ENCODE measurements around the gene CPEB3. TPM values are rescaled to one million over a fixed set of nuclear protein-coding genes. Genes with fewer than 3 reads are reported as not detected.

CPEB3 gene
- total RNA-seq, 1 experiment from 2014 or later = 2.8 TPM

DNA sequence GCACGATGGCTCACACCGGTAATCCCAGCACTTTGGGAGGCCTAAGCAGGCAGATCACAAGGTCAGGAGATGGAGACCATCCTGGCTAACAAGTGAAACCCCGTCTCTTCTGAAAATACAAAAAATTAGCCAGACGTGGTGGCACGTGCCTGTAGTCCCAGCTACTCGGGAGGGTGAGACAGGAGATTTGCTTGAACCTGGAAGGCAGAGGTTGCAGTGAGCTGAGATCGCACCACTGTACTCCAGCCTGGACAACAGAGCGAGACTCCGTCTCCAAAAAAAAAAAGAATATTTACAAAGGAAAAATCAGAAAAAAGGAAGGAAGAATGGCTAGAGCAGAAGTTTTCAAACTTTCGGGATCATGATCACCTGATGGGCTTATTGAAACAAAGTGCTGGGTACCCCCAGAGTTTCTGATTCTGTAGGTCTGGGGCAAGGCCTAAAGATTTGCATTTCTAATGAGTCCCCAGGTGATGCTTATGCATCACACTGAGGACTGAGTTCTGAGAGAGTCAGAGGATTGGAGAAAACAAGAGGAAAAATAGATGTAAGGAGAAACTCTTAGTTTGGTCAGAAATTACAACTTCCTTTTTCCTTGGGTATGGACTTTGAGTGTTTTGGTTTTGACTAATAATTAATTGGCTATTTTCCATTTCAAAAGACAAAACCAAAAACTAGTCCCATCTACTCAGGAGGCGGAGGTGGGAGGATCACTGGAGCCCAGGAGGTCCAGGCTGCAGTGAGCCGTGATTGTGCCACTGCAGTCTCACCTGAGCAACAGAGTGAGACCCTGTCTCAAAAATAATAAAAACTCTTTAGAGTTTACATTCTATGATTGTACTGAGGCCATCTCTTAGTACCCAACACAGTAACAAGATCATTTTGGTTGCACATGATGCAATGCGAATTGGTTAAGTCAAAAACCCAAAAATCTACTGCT, 14.5 kb upstream of the CPEB3 start:
- H3K4me3 Mint-ChIP-seq (ENCODE audit: unreplicated experiment) = no peak overlapping the region
- H3K36me3 Mint-ChIP-seq (ENCODE audit: insufficient read depth, unreplicated experiment) = peaks cover 9% of the 10 kb centered on the region
- BruUV-seq (replicated peaks) = no TSS peak
- POLR2A ChIA-PET = interaction anchor here (1.1 to 1.8 kb wide), 3 partner anchors 9 to 15 kb away, joined by 3 to 7 read pairs (median 3); partner anchors contain the start of gene MARCHF5
- no peak for TF ChIP-seq CTCF (IDR thresholded peaks at IDR 0.05; ENCODE audit: unreplicated experiment)
- DNase-seq (ENCODE audit: unreplicated experiment) = no peak
- no peaks in the 10 kb centered on the region for H3K27me3 Mint-ChIP-seq (ENCODE audit: insufficient read depth, unreplicated experiment)
- intact Hi-C loops (cut with micrococcal nuclease) = no loop called here
- H3K27ac Mint-ChIP-seq (ENCODE audit: low read depth, unreplicated experiment) = no peak overlapping the region
- H3K4me1 Mint-ChIP-seq (ENCODE audit: insufficient read depth, unreplicated experiment) = peaks cover 15% of the 10 kb centered on the region
- CTCF ChIA-PET = interaction anchor here (0.8 kb wide), 1 partner anchor 111 kb away, joined by 3 read pairs; no protein-coding TSS in a partner anchor
- H3K9me3 Mint-ChIP-seq (ENCODE audit: unreplicated experiment) = no peaks in the 10 kb centered on the region

- no peaks in the 10 kb centered on the region for H3K9me3 Mint-ChIP-seq (ENCODE audit: unreplicated experiment)
- peaks cover 17% of the 10 kb centered on the region for H3K36me3 Mint-ChIP-seq (ENCODE audit: insufficient read depth, unreplicated experiment)
- no peak overlapping the region for H3K27ac Mint-ChIP-seq (ENCODE audit: low read depth, unreplicated experiment)
- no peak for TF ChIP-seq CTCF (IDR thresholded peaks at IDR 0.05; ENCODE audit: unreplicated experiment)
- no TSS peak for BruUV-seq (replicated peaks)
- H3K27me3 Mint-ChIP-seq (ENCODE audit: insufficient read depth, unreplicated experiment) = no peaks in the 10 kb centered on the region
- CTCF ChIA-PET = interaction anchor here (0.6 to 1.0 kb wide), 4 partner anchors 8 to 112 kb away, joined by 3 read pairs; no protein-coding TSS in a partner anchor
- POLR2A ChIA-PET = interaction anchor here (0.6 to 1.8 kb wide), 4 partner anchors 12 to 1192 kb away, joined by 3 to 7 read pairs (median 3); partner anchors contain the start of gene MARCHF5
- H3K4me3 Mint-ChIP-seq (ENCODE audit: unreplicated experiment) = no peak overlapping the region
- H3K4me1 Mint-ChIP-seq (ENCODE audit: insufficient read depth, unreplicated experiment) = peaks cover 15% of the 10 kb centered on the region
- DNase-seq (ENCODE audit: unreplicated experiment) = no peak
- intact Hi-C loops (cut with micrococcal nuclease) = no loop called here
Observed at GRCh38 chr10:92304061-92304460, 13.2 kb upstream of the CPEB3 start.

- no peaks in the 10 kb centered on the region for H3K27me3 Mint-ChIP-seq (ENCODE audit: insufficient read depth, unreplicated experiment)
- no peak for DNase-seq (ENCODE audit: unreplicated experiment)
- ChIA-PET POLR2A (interaction anchor here (0.6 to 1.5 kb wide), 3 partner anchors 11 to 253 kb away, joined by 3 to 10 read pairs (median 4); no protein-coding TSS in a partner anchor), CTCF (interaction anchor here (0.7 to 4.4 kb wide), 3 partner anchors 12 to 202 kb away, joined by 4 to 21 read pairs (median 5); partner anchors contain the start of genes CPEB3 and MARCHF5)
- no peak overlapping the region for H3K4me3 Mint-ChIP-seq (ENCODE audit: unreplicated experiment)
- no peaks in the 10 kb centered on the region for H3K9me3 Mint-ChIP-seq (ENCODE audit: unreplicated experiment)
- intact Hi-C loops (cut with micrococcal nuclease) = no loop called here
- peaks cover 15% of the 10 kb centered on the region for H3K4me1 Mint-ChIP-seq (ENCODE audit: insufficient read depth, unreplicated experiment)
- TF ChIP-seq CTCF (IDR thresholded peaks at IDR 0.05; ENCODE audit: unreplicated experiment) = no peak
- no peak overlapping the region for H3K27ac Mint-ChIP-seq (ENCODE audit: low read depth, unreplicated experiment)
- peaks cover 17% of the 10 kb centered on the region for H3K36me3 Mint-ChIP-seq (ENCODE audit: insufficient read depth, unreplicated experiment)
- BruUV-seq (replicated peaks) = no TSS peak
Observed at GRCh38 chr10:92303096-92303495, 12.2 kb upstream of the CPEB3 start.

DNA sequence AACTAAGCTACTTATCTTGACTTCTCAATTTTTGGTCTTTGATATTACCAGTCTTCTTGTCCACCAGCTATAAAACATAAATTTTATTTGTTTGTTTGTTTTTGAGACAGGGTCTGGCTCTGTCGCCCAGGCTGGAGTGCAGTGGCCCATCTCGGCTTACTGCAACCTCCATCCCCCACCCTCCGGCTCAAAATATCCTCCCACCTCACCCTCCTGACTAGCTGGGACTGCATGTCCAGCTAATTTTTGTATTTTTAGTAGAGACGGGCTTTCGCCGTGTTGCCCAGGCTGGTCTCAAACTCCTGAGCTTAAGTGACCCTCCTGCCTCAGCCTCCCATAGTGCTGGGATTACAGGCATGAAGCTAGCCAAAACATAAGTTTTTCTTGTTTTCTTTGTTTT, 7.6 kb upstream of the CPEB3 start:
- H3K9me3 Mint-ChIP-seq (ENCODE audit: unreplicated experiment) = no peaks in the 10 kb centered on the region
- CTCF ChIA-PET = interaction anchor here (0.5 to 1.0 kb wide), 5 partner anchors 7 to 404 kb away, joined by 3 to 4 read pairs (median 3); partner anchors contain the start of genes CPEB3 and MARCHF5

More for the DNA sequence above, 7.6 kb upstream of the CPEB3 start:
- POLR2A ChIA-PET = interaction anchor here (0.6 to 0.9 kb wide), 2 partner anchors 11 to 27 kb away, joined by 3 read pairs; no protein-coding TSS in a partner anchor
- no peak overlapping the region for H3K4me3 Mint-ChIP-seq (ENCODE audit: unreplicated experiment)
- no TSS peak for BruUV-seq (replicated peaks)
- H3K27ac Mint-ChIP-seq (ENCODE audit: low read depth, unreplicated experiment) = no peak overlapping the region
- no peak for DNase-seq (ENCODE audit: unreplicated experiment)
- TF ChIP-seq CTCF (IDR thresholded peaks at IDR 0.05; ENCODE audit: unreplicated experiment) = no peak
- intact Hi-C loops (cut with micrococcal nuclease) = no loop called here
- peaks cover 23% of the 10 kb centered on the region for H3K36me3 Mint-ChIP-seq (ENCODE audit: insufficient read depth, unreplicated experiment)
- no peaks in the 10 kb centered on the region for H3K27me3 Mint-ChIP-seq (ENCODE audit: insufficient read depth, unreplicated experiment)
- H3K4me1 Mint-ChIP-seq (ENCODE audit: insufficient read depth, unreplicated experiment) = peaks cover 20% of the 10 kb centered on the region
